Measurements from ENCODE around the gene MITF.

GRCh38 chr3:69880069-69880640, 140.9 kb downstream of the MITF start:
- no peak for TF ChIP-seq POLR2AphosphoS5 (IDR thresholded peaks at IDR 0.05; ENCODE audit: low read depth, low read length)
- no peak for TF ChIP-seq POLR2A (IDR thresholded peaks at IDR 0.05; ENCODE audit: low read depth, low read length)
